ENCODE measurements around the gene DNAH1. TPM values are rescaled to one million over a fixed set of nuclear protein-coding genes. Genes with fewer than 3 reads are reported as not detected.

The DNAH1 gene
- total RNA-seq, 1 donor: 8.7 TPM

DNA sequence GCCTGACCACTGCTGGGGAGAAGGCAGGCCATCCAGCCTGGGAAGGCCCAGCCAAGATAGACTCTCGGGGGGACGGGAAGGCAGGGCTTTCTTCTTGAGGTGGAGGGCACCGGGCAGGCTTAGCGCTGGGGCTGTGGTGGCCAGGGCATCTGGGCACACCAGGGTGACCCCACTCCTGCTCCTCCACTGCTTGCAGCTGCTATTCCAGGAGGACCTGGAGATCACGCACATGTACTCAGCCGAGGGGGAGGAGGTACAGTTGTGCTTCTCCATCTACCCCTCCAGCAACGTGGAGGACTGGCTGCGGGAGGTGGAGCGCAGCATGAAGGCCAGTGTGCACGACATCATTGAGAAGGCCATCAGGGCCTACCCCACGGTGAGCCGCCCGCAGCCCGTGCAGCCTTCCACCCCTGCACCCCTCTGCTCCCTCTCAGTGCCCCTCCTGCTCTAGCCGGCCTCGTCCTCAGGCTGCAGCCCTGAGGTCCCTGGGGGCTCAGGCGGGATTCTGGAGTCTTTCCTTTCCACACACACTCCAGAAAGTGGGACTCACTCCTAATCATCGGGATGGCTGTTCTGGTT lies 42.3 kb downstream of the DNAH1 start:
- no peak for DNase-seq (ENCODE audit: insufficient read length, low spot score, missing footprints)
- no peak overlapping the region for H2AFZ ChIP-seq (ENCODE audit: low read length)
- no peaks in the 10 kb centered on the region for H4K20me1 ChIP-seq (ENCODE audit: insufficient read depth, low read length)
- H3K27me3 ChIP-seq (ENCODE audit: insufficient read depth, low read length): no peaks in the 10 kb centered on the region
- no peaks in the 10 kb centered on the region for H3K36me3 ChIP-seq (ENCODE audit: insufficient read depth, low read length)
- H3K27ac ChIP-seq (ENCODE audit: low read depth, low read length): no peak overlapping the region
- H3K79me2 ChIP-seq (ENCODE audit: insufficient read depth, low read length): no peaks in the 10 kb centered on the region
- H3K9me3 ChIP-seq (ENCODE audit: low read depth, low read length): no peaks in the 10 kb centered on the region
- TF ChIP-seq, protein P1, sequence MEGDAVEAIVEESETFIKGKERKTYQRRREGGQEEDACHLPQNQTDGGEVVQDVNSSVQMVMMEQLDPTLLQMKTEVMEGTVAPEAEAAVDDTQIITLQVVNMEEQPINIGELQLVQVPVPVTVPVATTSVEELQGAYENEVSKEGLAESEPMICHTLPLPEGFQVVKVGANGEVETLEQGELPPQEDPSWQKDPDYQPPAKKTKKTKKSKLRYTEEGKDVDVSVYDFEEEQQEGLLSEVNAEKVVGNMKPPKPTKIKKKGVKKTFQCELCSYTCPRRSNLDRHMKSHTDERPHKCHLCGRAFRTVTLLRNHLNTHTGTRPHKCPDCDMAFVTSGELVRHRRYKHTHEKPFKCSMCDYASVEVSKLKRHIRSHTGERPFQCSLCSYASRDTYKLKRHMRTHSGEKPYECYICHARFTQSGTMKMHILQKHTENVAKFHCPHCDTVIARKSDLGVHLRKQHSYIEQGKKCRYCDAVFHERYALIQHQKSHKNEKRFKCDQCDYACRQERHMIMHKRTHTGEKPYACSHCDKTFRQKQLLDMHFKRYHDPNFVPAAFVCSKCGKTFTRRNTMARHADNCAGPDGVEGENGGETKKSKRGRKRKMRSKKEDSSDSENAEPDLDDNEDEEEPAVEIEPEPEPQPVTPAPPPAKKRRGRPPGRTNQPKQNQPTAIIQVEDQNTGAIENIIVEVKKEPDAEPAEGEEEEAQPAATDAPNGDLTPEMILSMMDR (IDR thresholded peaks at IDR 0.05; ENCODE audit: extremely low read depth, low read depth, low read length): no peak
- no peak overlapping the region for H3K4me3 ChIP-seq (ENCODE audit: insufficient read depth, low read length)
- H3K4me2 ChIP-seq (ENCODE audit: insufficient read depth, low read length): no peak overlapping the region
- H3K4me1 ChIP-seq (ENCODE audit: insufficient read depth, low read length): no peaks in the 10 kb centered on the region

DNA sequence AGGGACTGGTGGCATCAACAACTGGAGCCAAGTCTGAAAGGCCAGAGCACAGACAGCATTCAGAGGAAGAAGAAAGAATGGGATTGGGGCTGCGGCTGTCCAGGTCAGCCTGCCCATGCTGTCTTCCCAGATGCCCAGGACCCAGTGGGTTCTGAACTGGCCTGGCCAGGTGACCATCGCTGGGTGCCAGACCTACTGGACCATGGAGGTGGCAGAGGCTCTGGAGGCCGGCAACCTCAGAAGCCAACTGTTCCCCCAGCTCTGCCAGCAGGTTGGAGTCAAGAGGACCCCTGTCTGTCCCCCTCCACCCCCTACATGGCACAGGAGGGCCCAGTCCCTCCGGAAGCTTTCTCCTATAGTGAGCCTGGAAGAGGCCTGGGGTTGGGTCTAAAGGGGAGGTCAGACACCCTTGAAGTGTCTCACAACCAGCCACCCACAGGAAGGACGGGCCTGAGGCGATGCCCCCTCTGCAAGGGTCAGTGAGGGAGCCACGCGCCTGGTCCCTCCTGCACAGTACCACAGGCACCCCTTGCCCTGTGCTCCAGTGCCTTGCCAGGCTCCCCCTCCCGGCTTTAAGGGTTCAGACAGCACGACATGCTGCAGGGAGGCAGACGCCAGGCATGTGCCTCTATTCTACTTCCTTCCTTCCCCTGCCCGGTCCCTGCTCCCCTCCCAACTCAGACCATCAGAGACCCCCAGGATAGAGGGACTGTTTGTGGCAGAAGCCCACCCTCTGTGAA lies 43.2 kb downstream of the DNAH1 start:
- no peaks in the 10 kb centered on the region for H3K9me3 ChIP-seq (ENCODE audit: low read depth, low read length)
- H3K79me2 ChIP-seq (ENCODE audit: insufficient read depth, low read length): no peaks in the 10 kb centered on the region
- no peaks in the 10 kb centered on the region for H3K4me1 ChIP-seq (ENCODE audit: insufficient read depth, low read length)
- TF ChIP-seq, protein P1 (IDR thresholded peaks at IDR 0.05; ENCODE audit: extremely low read depth, low read depth, low read length): no peak
- no peak for DNase-seq (ENCODE audit: insufficient read length, low spot score, missing footprints)
- no peaks in the 10 kb centered on the region for H4K20me1 ChIP-seq (ENCODE audit: insufficient read depth, low read length)
- no peak overlapping the region for H3K4me2 ChIP-seq (ENCODE audit: insufficient read depth, low read length)
- H3K27ac ChIP-seq (ENCODE audit: low read depth, low read length): no peak overlapping the region
- no peaks in the 10 kb centered on the region for H3K27me3 ChIP-seq (ENCODE audit: insufficient read depth, low read length)
- no peaks in the 10 kb centered on the region for H3K36me3 ChIP-seq (ENCODE audit: insufficient read depth, low read length)
- no peak overlapping the region for H3K4me3 ChIP-seq (ENCODE audit: insufficient read depth, low read length)
- H2AFZ ChIP-seq (ENCODE audit: low read length): no peak overlapping the region

DNA sequence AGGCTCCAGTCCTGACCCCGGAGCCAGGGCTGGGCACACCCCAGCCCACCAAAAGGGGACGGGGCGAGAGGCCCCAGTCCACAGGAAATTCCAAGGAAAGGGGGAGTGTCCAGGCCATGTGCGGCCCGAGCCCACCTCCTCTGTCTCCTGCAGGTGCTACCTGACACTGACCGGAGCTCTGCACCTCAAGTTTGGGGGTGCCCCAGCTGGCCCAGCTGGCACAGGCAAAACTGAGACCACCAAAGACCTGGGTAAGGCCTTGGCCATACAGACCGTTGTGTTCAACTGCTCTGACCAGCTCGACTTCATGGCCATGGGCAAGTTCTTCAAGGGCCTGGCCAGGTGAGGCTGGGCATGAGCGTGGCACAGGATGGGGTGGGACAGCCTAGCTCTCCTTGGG lies 44.9 kb downstream of the DNAH1 start:
- Histone ChIP-seq H2AFZ (ENCODE audit: low read length) (no peak overlapping the region), H3K36me3 (ENCODE audit: insufficient read depth, low read length) (no peaks in the 10 kb centered on the region), H3K4me2 (ENCODE audit: insufficient read depth, low read length) (no peak overlapping the region), H3K79me2 (ENCODE audit: insufficient read depth, low read length) (no peaks in the 10 kb centered on the region), H3K27me3 (ENCODE audit: insufficient read depth, low read length) (no peaks in the 10 kb centered on the region), H3K4me1 (ENCODE audit: insufficient read depth, low read length) (no peaks in the 10 kb centered on the region), H4K20me1 (ENCODE audit: insufficient read depth, low read length) (no peaks in the 10 kb centered on the region), H3K4me3 (ENCODE audit: insufficient read depth, low read length) (no peak overlapping the region), H3K9me3 (ENCODE audit: low read depth, low read length) (no peaks in the 10 kb centered on the region), H3K27ac (ENCODE audit: low read depth, low read length) (no peak overlapping the region)
- TF ChIP-seq, protein P1 (IDR thresholded peaks at IDR 0.05; ENCODE audit: extremely low read depth, low read depth, low read length): no peak
- no peak for DNase-seq (ENCODE audit: insufficient read length, low spot score, missing footprints)

DNA sequence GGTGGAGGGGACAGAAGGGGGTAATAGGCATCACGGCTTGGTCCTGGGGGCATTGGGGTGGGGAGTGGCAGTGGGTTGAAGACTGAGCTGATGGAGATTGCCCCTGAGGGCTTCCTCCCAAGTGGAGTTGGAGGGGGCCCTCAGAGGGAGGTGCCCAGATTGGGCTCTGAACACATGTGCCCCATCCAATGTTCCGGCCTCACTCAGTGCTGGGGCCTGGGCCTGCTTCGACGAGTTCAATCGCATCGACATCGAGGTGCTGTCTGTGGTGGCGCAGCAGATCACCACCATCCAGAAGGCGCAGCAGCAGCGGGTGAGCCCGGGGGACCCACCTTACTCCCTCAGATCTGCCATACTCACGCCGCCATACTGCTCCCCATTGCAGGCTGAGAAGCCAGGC lies 45.3 kb downstream of the DNAH1 start:
- H3K9me3 ChIP-seq (ENCODE audit: low read depth, low read length): no peaks in the 10 kb centered on the region
- H3K4me3 ChIP-seq (ENCODE audit: insufficient read depth, low read length): no peak overlapping the region
- TF ChIP-seq, protein P1 (IDR thresholded peaks at IDR 0.05; ENCODE audit: extremely low read depth, low read depth, low read length): no peak
- H2AFZ ChIP-seq (ENCODE audit: low read length): no peak overlapping the region
- no peak for DNase-seq (ENCODE audit: insufficient read length, low spot score, missing footprints)
- H3K27me3 ChIP-seq (ENCODE audit: insufficient read depth, low read length): no peaks in the 10 kb centered on the region
- H3K4me2 ChIP-seq (ENCODE audit: insufficient read depth, low read length): no peak overlapping the region
- H4K20me1 ChIP-seq (ENCODE audit: insufficient read depth, low read length): no peaks in the 10 kb centered on the region
- no peaks in the 10 kb centered on the region for H3K79me2 ChIP-seq (ENCODE audit: insufficient read depth, low read length)
- H3K4me1 ChIP-seq (ENCODE audit: insufficient read depth, low read length): no peaks in the 10 kb centered on the region
- H3K27ac ChIP-seq (ENCODE audit: low read depth, low read length): no peak overlapping the region
- no peaks in the 10 kb centered on the region for H3K36me3 ChIP-seq (ENCODE audit: insufficient read depth, low read length)
